NCI-H2171 (cell line): ENCODE results near the gene PCDHB13.
"Not testable (repeated sequence)": the region's sequence is repeated elsewhere in the genome, so short reads cannot be mapped to it uniquely, and the experiment has no call there.

ENCODE experiments used
- DNase-seq: peaks from one replicate; lab custom pipeline; 2025; lab: John Stamatoyannopoulos, UW

The PCDHB13 gene

GRCh38 chr5:141213656-141214339 is at the start of gene PCDHB13:
TSS of gene PCDHB13 (plus strand) at chr5:141213919. CDS start at chr5:141214124, 205 bp downstream.
- DNase-seq: not testable (repeated sequence)

GRCh38 chr5:141172381-141173204 is 41.1 kb upstream of the PCDHB13 start, which contains the start of gene PCDHB7:
TSS of gene PCDHB7 (plus strand) at chr5:141172644. CDS start at chr5:141172836, 192 bp downstream.
- no peak for DNase-seq

GRCh38 chr5:141174291-141175104 is 39.2 kb upstream of the PCDHB13 start:
- DNase-seq: not testable (repeated sequence)

- DNase-seq: no peak
Observed at GRCh38 chr5:141175933-141176332, 37.8 kb upstream of the PCDHB13 start.

GRCh38 chr5:141177577-141178191 is 36.0 kb upstream of the PCDHB13 start, which contains the start of gene PCDHB8:
TSS of gene PCDHB8 (plus strand) at chr5:141177790. CDS start at chr5:141178035, 245 bp downstream.
- DNase-seq: not testable (repeated sequence)

DNA sequence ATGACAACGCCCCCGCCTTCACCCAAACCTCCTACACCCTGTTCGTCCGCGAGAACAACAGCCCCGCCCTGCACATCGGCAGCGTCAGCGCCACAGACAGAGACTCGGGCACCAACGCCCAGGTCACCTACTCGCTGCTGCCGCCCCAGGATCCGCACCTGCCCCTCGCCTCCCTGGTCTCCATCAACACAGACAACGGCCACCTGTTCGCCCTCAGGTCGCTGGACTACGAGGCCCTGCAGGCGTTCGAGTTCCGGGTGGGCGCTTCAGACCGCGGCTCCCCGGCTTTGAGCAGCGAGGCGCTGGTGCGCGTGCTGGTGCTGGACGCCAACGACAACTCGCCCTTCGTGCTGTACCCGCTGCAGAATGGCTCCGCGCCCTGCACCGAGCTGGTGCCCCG is 34.3 kb upstream of the PCDHB13 start:
- DNase-seq: not testable (repeated sequence)

DNA sequence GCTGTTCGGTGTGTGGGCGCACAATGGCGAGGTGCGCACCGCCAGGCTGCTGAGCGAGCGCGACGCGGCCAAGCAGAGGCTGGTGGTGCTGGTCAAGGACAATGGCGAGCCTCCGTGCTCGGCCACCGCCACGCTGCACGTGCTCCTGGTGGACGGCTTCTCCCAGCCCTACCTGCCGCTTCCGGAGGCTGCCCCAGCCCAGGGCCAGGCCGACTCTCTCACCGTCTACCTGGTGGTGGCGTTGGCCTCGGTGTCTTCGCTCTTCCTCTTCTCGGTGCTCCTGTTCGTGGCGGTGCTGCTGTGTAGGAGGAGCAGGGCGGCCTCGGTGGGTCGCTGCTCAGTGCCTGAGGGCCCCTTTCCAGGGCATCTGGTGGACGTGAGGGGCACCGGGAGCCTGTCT is 33.8 kb upstream of the PCDHB13 start:
- DNase-seq: not testable (repeated sequence)

DNA sequence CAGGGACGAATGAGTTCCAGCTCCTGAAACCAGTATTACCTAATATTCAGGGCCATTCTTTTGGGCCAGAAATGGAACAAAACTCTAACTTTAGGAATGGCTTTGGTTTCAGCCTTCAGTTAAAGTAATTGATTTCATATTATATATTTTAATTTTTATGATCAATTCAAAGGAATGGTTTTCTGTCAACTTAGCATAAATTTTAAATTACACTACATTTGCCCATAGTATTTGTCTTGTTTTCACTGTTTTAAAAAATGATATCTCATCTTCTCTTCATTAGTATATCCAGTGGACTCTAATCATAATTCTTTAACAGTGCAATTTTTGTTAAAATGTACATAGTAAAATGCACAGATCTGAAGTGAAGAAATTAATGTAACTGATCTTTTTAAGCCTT is 33.4 kb upstream of the PCDHB13 start:
- DNase-seq: no peak

- no peak for DNase-seq
Observed at GRCh38 chr5:141182248-141182647, 31.5 kb upstream of the PCDHB13 start, which contains the start of gene PCDHB16. TSS of gene PCDHB16 (plus strand) at chr5:141182387. CDS start at chr5:141182560, 173 bp downstream.

DNA sequence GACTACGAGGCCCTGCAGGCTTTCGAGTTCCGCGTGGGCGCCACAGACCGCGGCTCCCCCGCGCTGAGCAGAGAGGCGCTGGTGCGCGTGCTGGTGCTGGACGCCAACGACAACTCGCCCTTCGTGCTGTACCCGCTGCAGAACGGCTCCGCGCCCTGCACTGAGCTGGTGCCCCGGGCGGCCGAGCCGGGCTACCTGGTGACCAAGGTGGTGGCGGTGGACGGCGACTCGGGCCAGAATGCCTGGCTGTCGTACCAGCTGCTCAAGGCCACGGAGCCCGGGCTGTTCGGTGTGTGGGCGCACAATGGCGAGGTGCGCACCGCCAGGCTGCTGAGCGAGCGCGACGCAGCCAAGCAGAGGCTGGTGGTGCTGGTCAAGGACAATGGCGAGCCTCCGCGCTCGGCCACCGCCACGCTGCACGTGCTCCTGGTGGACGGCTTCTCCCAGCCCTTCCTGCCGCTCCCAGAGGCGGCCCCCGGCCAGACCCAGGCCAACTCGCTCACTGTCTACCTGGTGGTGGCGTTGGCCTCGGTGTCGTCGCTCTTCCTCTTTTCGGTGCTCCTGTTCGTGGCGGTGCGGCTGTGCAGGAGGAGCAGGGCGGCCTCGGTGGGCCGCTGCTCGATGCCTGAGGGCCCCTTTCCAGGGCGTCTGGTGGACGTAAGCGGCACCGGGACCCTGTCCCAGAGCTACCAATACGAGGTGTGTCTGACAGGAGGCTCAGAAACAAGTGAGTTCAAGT is 29.4 kb upstream of the PCDHB13 start:
- not testable (repeated sequence) for DNase-seq

DNA sequence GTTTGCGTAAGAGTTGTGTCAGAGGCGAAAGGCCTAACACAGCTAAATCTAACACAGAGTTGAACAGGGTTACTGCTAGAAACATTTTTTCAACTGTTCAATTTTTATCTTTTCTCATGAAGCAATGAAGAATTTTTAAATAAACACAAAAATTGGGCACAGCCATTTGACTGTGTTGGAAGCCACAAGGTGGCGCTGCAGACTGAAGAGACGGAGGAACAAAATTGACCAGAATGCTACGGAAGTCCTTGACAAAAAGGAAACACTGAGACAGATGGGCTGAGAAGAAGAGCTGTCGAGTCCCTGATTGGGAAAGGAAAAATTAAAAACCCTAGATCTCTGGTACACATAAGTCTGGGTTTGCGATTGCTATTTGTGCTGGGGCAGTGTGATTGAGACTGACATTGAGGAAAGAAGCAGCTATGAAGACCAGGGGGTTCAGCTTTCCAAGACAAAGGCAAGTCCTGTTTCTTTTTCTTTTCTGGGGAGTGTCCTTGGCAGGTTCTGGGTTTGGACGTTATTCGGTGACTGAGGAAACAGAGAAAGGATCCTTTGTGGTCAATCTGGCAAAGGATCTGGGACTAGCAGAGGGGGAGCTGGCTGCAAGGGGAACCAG is 26.7 kb upstream of the PCDHB13 start, which contains the start of gene PCDHB9:
Gene PCDHB9 (plus strand): TSS at position 265 of the 616 bp plus-strand sequence. CDS start 158 bp downstream, at position 423.
- no peak for DNase-seq

DNA sequence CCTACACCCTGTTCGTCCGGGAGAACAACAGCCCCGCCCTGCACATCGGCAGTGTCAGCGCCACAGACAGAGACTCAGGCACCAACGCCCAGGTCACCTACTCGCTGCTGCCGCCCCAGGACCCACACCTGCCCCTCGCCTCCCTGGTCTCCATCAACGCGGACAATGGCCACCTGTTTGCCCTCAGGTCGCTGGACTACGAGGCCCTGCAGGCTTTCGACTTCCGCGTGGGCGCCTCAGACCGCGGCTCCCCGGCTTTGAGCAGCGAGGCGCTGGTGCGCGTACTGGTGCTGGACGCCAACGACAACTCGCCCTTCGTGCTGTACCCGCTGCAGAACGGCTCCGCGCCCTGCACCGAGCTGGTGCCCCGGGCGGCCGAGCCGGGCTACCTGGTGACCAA is 25.0 kb upstream of the PCDHB13 start:
- not testable (repeated sequence) for DNase-seq

DNA sequence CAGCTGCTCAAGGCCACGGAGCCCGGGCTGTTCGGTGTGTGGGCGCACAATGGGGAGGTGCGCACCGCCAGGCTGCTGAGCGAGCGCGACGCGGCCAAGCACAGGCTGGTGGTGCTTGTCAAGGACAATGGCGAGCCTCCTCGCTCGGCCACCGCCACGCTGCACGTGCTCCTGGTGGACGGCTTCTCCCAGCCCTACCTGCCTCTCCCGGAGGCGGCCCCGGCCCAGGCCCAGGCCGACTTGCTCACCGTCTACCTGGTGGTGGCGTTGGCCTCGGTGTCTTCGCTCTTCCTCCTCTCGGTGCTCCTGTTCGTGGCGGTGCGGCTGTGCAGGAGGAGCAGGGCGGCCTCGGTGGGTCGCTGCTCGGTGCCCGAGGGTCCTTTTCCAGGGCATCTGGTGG is 24.6 kb upstream of the PCDHB13 start:
- not testable (repeated sequence) for DNase-seq

- DNase-seq: no peak
Observed at GRCh38 chr5:141192110-141192725, 21.5 kb upstream of the PCDHB13 start, which contains the start of gene PCDHB10. TSS of gene PCDHB10 (plus strand) at chr5:141192353. CDS start at chr5:141192553, 200 bp downstream.

- DNase-seq: not testable (repeated sequence)
Observed at GRCh38 chr5:141194332-141194731, 19.4 kb upstream of the PCDHB13 start.

- no peak for DNase-seq
Observed at GRCh38 chr5:141196363-141196762, 17.4 kb upstream of the PCDHB13 start.

- no peak for DNase-seq
Observed at GRCh38 chr5:141199359-141200235, 14.1 kb upstream of the PCDHB13 start, which contains the start of gene PCDHB11. TSS of gene PCDHB11 (plus strand) at chr5:141199627. CDS start at chr5:141199775, 148 bp downstream.

DNA sequence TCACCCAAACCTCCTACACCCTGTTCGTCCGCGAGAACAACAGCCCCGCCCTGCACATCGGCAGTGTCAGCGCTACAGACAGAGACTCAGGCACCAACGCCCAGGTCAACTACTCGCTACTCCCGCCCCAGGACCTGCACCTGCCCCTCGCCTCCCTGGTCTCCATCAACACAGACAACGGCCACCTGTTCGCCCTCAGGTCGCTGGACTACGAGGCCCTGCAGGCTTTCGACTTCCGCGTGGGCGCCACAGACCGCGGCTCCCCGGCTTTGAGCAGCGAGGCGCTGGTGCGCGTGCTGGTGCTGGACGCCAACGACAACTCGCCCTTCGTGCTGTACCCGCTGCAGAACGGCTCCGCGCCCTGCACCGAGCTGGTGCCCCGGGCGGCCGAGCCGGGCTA is 12.6 kb upstream of the PCDHB13 start:
- not testable (repeated sequence) for DNase-seq
